Erythroblast (primary cell): ENCODE measurements around the gene CAMP.

Source experiments
- GATA1 ChIP-seq: IDR thresholded peaks from 2 replicates; pipeline ENCODE4 v1.6.1; 2011; ENCODE audit warnings: low read depth, mild to moderate bottlenecking, control low read depth, low read length, moderate library complexity
- POLR2A ChIP-seq: IDR thresholded peaks from 2 replicates; pipeline ENCODE4 v1.6.1; 2011; ENCODE audit warnings: mild to moderate bottlenecking, low read length

GRCh38 chr3:48218537-48218936, 4.8 kb upstream of the CAMP start:
- TF ChIP-seq POLR2A (no peak), GATA1 (no peak)
